Activated CD8-positive, alpha-beta T cell treated with anti-CD3 and anti-CD28 coated beads for 36 hours (primary cell): ENCODE results near the gene VTI1A. TPM values are rescaled to one million over a fixed set of nuclear protein-coding genes. Genes with fewer than 3 reads are reported as not detected.

Experiments
- ATAC-seq: fragments of 200-7000 bp; cut with Tn5 transposase; one replicate; pipeline ENCODE4 v1.10.0; 2021; ENCODE audit warnings: mild to moderate bottlenecking, moderate library complexity
- CTCF ChIA-PET: fragments of 350-600 bp; sonication (Branson Sonifier 250); formaldehyde crosslinking; loops from one replicate; lab custom pipeline; 2021; ENCODE audit warnings: antibody characterized with exemption; lab: Charles Lee
- POLR2A ChIA-PET: fragments of 350-600 bp; sonication (Branson Sonifier 250); formaldehyde crosslinking; loops from one replicate; lab custom pipeline; 2021; ENCODE audit warnings: antibody characterized with exemption; lab: Charles Lee
- DNase-seq: peaks from one replicate; pipeline ENCODE4 v3.0.0-alpha.2; 2020
- H3K27ac Mint-ChIP-seq: one replicate; pipeline ENCODE4 v1.8.0; 2021; ENCODE audit warnings: mild to moderate bottlenecking, mixed read lengths
- H3K27me3 Mint-ChIP-seq: one replicate; pipeline ENCODE4 v1.8.0; 2021; ENCODE audit warnings: mixed read lengths
- H3K36me3 Mint-ChIP-seq: one replicate; pipeline ENCODE4 v1.8.0; 2021; ENCODE audit warnings: low read depth, mixed read lengths
- H3K4me1 Mint-ChIP-seq: one replicate; pipeline ENCODE4 v1.8.0; 2021; ENCODE audit warnings: low read depth, mixed read lengths
- H3K4me3 Mint-ChIP-seq: one replicate; pipeline ENCODE4 v1.8.0; 2021; ENCODE audit warnings: mild to moderate bottlenecking, moderate library complexity, mixed read lengths
- H3K9me3 Mint-ChIP-seq: one replicate; pipeline ENCODE4 v1.8.0; 2021; ENCODE audit warnings: mixed read lengths
- intact Hi-C: fragments of 100-400 bp; cut with micrococcal nuclease; formaldehyde crosslinking; loops from one replicate; pipeline ENCODE4 v1.10.0; 2022
- total RNA-seq, 2 experiments: library from RNA; stranded (reverse); gene quantifications; one replicate each; pipeline ENCODE4 v1.2.3, GENCODE V29; 2021
- TF ChIP-seq, protein P1 (sequence below): fragments of 200-600 bp; IDR thresholded peaks from one replicate; pipeline ENCODE4 v1.8.0; 2022; ENCODE audit warnings: antibody characterized with exemption, mild to moderate bottlenecking

VTI1A gene
- total RNA-seq, 2 experiments from 2014 or later, result 29.4 to 30.0 TPM

DNA sequence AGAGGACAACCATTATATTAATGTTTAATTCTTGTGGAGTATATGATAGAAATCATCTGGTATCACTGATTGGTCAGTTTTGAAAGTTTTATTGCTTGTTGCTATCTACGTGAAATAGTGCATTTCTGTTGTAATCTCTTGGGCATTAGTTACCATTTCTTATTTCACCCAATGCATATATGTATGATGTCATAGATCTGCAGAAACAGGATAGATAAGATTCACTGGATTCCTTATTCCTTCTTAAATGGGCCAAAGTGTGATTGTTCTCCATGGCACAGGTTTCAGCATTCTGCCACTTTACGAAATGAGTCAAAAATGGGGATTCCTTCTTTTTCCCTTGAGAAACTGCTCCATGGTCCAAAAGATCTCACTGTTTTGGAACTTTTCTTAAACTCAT is 56.6 kb downstream of the VTI1A start:
- TF ChIP-seq, protein P1, sequence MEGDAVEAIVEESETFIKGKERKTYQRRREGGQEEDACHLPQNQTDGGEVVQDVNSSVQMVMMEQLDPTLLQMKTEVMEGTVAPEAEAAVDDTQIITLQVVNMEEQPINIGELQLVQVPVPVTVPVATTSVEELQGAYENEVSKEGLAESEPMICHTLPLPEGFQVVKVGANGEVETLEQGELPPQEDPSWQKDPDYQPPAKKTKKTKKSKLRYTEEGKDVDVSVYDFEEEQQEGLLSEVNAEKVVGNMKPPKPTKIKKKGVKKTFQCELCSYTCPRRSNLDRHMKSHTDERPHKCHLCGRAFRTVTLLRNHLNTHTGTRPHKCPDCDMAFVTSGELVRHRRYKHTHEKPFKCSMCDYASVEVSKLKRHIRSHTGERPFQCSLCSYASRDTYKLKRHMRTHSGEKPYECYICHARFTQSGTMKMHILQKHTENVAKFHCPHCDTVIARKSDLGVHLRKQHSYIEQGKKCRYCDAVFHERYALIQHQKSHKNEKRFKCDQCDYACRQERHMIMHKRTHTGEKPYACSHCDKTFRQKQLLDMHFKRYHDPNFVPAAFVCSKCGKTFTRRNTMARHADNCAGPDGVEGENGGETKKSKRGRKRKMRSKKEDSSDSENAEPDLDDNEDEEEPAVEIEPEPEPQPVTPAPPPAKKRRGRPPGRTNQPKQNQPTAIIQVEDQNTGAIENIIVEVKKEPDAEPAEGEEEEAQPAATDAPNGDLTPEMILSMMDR, result no peak
- H3K36me3 Mint-ChIP-seq, result peaks cover 9% of the 10 kb centered on the region
- DNase-seq (no peak), ATAC-seq (no peak)
- ChIA-PET CTCF (no interaction called here), POLR2A (no interaction called here)
- H3K27me3 Mint-ChIP-seq, result no peaks in the 10 kb centered on the region
- H3K9me3 Mint-ChIP-seq, result no peaks in the 10 kb centered on the region
- intact Hi-C loops, result no loop called here
- H3K4me3 Mint-ChIP-seq, result no peak overlapping the region
- H3K27ac Mint-ChIP-seq, result no peak overlapping the region
- H3K4me1 Mint-ChIP-seq, result peaks cover 8% of the 10 kb centered on the region

DNA sequence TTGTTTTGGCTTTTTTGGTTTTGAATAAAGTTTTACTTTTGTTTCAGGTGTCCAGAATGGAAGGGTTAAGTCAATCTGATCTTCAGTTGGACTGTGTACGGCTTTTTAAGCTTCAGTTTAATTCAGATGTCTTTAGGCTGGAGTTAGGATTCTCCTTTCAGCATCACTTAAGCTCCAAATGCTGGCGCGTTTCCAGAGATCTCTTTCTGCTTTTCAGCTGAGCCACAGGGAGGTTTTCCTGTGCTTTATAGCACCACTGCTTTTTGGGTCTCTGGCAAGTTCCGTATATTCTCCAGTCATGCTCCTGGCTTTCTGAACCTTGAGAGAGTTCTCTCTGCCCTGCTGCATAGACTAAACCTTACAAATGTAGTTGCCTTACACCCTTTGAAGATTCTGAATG is 60.0 kb downstream of the VTI1A start:
- POLR2A ChIA-PET, result no interaction called here
- Mint-ChIP-seq H3K4me3 (no peak overlapping the region), H3K4me1 (peaks cover 20% of the 10 kb centered on the region), H3K27me3 (no peaks in the 10 kb centered on the region), H3K27ac (no peak overlapping the region), H3K36me3 (peaks cover 7% of the 10 kb centered on the region), H3K9me3 (no peaks in the 10 kb centered on the region)
- intact Hi-C loops, result no loop called here
- CTCF ChIA-PET, result no interaction called here
- no peak for DNase-seq
- no peak for ATAC-seq
- TF ChIP-seq, protein P1, result no peak

DNA sequence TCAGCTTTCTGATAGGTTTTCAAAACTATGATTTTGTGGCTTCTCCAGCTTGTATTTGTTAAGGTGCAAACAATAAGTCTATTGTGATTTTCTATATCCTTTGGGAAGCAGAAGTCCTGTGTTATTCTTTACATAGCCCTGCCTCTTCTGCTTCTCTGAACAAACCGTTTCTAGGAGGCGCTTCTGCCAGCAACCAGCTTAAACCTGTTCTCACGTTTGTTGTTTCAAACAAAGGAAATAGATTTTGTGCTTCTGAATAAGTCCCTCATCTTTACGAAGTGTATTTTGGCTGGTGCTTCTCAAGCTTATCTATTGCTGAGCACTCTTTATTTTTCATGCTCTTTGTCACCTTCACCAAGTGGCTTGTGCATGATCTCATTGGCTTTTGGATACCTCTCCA is 61.0 kb downstream of the VTI1A start:
- intact Hi-C loops, result no loop called here
- Mint-ChIP-seq H3K27ac (no peak overlapping the region), H3K4me3 (no peak overlapping the region), H3K27me3 (no peaks in the 10 kb centered on the region), H3K36me3 (peaks cover 7% of the 10 kb centered on the region), H3K4me1 (peaks cover 19% of the 10 kb centered on the region), H3K9me3 (no peaks in the 10 kb centered on the region)
- ChIA-PET CTCF (interaction anchor here (0.7 to 1.6 kb wide), 3 partner anchors 9 to 72 kb away, joined by 3 to 5 read pairs (median 5); no protein-coding TSS in a partner anchor), POLR2A (no interaction called here)
- ATAC-seq (no peak), DNase-seq (no peak)
- TF ChIP-seq, protein P1, result no peak

DNA sequence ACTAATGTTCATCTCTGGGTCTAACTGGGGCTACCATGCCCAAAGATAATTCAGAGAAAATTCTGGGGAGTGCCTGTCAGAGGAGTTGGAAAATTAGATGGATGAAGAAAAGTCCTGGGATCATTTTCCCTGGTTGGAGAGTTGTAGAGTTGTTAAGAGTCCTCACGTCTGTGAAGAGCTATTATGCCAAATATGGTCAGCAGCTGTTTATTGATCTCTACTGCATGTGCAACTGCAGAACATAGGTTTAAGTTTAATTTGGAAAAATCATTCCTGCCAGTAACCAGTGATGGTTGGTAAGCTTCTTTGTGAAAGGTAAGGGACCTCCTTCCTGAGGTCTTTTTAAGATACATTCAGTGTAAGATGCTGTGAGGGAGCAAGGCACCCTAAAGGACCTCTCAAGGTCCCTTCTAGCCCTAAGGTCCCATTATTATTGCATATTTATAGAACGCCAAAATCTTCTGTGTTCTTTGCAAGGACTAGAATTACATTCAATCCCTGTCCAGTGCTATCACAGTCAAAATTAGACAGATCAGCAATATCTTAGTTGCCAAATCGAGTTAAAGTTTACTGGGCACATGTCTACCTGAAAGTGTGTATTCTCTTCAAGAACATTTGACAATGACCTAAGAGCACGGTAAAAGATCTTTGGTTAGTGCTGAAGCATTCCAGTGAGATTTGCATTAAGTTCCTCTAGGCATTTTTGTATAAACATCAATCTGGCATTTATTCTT is 62.7 kb downstream of the VTI1A start:
- Mint-ChIP-seq H3K36me3 (peaks cover 7% of the 10 kb centered on the region), H3K4me1 (peaks cover 19% of the 10 kb centered on the region), H3K27ac (no peak overlapping the region), H3K27me3 (no peaks in the 10 kb centered on the region), H3K4me3 (no peak overlapping the region), H3K9me3 (no peaks in the 10 kb centered on the region)
- ATAC-seq (no peak), DNase-seq (no peak)
- TF ChIP-seq, protein P1, result no peak
- intact Hi-C loops, result no loop called here
- CTCF ChIA-PET, result interaction anchor here (1.0 to 1.6 kb wide), 4 partner anchors 34 to 74 kb away, joined by 3 to 5 read pairs (median 3); no protein-coding TSS in a partner anchor
- POLR2A ChIA-PET, result no interaction called here

DNA sequence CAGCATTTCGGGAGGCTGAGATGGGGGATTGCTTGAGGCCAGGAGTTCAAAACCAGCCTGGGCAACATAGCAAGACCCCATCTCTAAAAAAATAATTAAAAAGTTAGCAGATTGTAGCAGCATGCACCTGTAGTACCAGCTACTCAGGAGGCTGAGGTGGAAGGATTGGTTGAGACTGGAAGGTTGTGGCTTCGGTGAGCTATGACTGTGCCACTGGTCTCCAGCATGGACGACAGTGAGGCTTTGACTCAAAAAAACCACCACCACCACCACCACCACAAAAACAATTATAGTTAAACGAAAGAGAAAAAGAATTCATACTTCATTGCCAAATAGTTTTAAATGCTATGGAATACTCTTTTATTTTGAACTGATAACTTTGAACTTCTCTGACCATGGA is 63.4 kb downstream of the VTI1A start:
- ATAC-seq (peak; percentile 67), DNase-seq (peak; percentile 60)
- no peaks in the 10 kb centered on the region for H3K9me3 Mint-ChIP-seq
- TF ChIP-seq, protein P1, result no peak
- H3K27me3 Mint-ChIP-seq, result no peaks in the 10 kb centered on the region
- POLR2A ChIA-PET, result no interaction called here
- H3K36me3 Mint-ChIP-seq, result peaks cover 8% of the 10 kb centered on the region
- intact Hi-C loops, result no loop called here
- CTCF ChIA-PET, result interaction anchor here (1.3 kb wide), 1 partner anchor 39 kb away, joined by 3 read pairs; no protein-coding TSS in a partner anchor
- H3K27ac Mint-ChIP-seq, result no peak overlapping the region
- H3K4me1 Mint-ChIP-seq, result peaks cover 19% of the 10 kb centered on the region
- no peak overlapping the region for H3K4me3 Mint-ChIP-seq
